T-helper 1 cell treated with Interleukin-12 subunit alpha and Interleukin-12 subunit beta and Interleukin-4 antibody, amounts not matched to agents 30 ng/mL and 1 ng/mL, for 36 hours (primary cell): ENCODE results near the gene JMJD7. TPM values are rescaled to one million over a fixed set of nuclear protein-coding genes. Genes with fewer than 3 reads are reported as not detected.

Experiments
- intact Hi-C: fragments of 100-400 bp; cut with micrococcal nuclease; formaldehyde crosslinking; loops from one replicate; pipeline ENCODE4 v1.15.1; 2024
- total RNA-seq: library from RNA; stranded (reverse); gene quantifications from 2 replicates; pipeline ENCODE4 v1.2.3, GENCODE V29; 2022

The JMJD7 gene
- total RNA-seq, 1 donor from 2014 or later: 26.4 TPM

- intact Hi-C loops: no loop called here
These were observed 29.4 kb downstream of the JMJD7 start for GRCh38 chr15:41857316-41857715.

DNA sequence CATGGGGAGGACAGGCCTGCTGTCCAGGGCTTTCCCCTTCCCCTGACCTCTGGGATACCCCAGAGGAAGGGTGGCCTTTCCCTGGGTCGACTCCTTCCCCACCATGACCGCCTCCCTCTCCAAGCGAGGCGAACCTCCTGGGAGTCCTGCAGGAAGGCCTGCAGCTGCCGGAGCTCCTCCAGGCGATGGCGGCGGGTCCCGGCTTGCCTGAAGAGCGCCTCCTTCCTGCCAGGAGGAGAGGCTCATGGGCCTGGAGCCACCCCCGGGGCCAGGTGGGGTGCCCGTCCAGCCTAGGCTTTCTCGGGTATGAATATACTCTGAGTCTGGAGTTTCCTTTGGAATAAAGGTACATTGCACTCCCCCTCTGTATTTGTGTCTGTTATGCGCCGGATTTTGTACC, 30.9 kb downstream of the JMJD7 start:
- intact Hi-C loops: no loop called here

- intact Hi-C loops: no loop called here
These were observed 32.3 kb downstream of the JMJD7 start for GRCh38 chr15:41860049-41860828.

DNA sequence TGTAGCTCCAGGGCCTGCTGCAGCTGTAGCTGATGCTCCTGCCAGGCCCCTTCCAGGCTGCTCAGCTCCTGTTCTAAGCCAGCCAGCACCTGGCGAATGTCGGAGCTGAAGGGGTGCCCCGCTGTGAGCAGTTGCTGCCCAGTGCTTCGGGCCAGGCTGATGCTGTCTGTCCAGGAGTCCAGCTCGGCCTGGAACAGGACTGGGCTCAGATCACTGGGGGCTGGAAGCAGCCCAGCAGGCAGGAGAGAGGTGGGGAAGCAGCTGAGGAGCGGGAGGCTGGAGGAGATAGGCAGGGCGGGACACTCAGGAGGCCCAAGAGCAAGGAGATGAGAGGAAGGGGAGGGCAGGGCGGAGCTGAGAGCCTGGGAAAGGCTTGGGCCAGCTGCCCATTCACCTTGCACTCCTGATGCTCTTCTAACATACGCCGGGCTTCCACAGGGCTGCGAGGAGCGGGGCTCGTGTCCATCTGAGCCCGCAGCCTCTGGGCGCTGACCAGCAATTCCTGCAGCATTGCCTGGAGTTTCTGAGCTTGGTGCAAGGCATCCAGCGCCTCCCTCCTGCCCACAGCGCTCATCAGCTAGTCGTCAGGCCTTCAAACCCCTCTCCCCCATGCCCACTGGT, 34.0 kb downstream of the JMJD7 start:
- intact Hi-C loops: no loop called here

DNA sequence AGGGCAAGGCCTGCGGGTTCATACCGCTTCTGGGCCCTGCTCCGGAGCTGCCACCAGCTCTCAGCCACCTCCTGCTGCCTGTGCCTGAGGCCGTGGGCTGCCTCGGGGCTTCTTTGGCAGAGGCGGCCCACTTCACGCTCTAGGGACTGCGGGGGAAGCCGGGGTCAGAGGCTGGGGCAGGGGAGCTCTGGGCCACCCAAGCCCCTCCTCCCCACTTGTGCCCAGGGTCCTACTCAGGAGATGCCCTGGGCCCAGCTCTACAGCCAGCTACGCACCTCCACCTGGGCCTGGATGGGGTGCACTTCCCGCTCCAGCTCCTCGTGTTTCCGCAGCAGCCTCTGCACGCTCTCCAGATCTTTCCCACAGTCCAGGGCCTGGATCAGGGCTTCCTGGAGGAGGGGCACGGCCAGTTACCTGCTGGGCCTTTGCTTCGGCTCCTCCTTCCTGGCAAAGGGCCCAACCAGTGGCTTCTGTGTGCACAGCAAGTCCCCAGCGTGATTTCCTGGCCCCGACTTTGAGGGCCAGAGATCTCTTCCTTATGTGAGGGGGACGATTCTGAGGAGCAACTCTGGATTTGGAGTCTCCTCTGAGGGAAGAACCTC, 34.7 kb downstream of the JMJD7 start:
- intact Hi-C loops: no loop called here

DNA sequence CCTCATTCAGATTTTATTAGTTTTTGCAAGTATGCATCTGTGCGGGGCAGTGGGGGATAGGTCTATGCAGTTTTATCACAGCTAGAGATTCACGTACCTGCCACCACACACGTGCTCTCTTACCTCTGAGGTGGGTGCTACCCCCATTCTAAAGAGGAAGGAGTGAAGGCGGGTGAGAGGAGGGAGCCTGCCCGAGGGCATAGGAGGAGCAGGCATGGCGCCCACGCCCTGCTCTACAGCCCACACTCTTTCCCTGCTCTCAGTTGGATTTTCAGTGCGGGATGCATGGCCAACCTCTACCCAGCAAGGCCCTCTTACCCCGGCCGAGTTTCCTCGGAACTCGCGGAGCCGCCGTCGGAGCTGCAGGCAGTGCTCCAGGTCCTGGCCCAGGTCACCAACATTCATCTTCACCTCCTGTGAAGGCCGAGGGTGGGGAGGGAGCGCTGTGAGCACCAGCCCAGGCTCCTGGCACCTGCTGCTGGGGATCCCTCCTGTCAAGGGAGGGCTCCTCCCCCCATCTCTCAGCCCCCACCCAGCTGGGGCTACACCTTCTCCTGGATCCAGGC, 37.7 kb downstream of the JMJD7 start:
- intact Hi-C loops: no loop called here

GRCh38 chr15:41866263-41866703, 38.4 kb downstream of the JMJD7 start:
- intact Hi-C loops: no loop called here

DNA sequence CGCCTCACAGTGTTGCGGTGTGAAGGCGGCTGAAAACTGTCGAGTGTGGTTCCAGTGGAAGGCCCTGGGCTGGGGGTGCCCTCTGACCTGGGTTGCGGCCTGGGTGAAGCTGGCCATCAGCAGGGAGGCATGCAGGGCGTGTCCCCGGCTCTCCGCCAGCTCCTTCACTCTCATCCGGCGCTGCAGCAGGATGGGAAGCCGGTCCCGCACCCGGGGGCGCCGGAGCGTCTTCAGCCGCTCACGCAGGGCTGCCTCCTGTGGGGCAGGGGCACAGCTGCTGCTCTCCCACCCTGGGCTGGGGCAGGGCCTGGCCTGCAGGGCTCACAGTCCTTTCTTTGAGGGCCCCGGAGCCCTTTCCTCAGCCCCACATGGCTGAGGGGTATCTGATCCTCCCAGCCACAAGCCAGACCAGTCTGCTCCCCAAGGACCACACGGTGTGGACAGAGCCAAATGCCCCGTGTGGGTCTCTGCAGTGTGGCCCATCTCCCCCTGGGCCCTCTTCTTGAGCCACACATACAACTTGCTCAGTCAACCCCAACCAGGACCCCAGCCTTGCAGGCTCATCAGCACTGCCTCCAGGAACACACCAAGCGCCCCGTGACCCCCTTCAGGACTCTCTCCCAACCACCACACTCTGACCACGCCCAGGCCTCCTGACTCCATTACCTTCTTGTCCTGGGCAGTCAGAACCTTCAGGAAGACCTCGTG, 39.1 kb downstream of the JMJD7 start:
- intact Hi-C loops: no loop called here

DNA sequence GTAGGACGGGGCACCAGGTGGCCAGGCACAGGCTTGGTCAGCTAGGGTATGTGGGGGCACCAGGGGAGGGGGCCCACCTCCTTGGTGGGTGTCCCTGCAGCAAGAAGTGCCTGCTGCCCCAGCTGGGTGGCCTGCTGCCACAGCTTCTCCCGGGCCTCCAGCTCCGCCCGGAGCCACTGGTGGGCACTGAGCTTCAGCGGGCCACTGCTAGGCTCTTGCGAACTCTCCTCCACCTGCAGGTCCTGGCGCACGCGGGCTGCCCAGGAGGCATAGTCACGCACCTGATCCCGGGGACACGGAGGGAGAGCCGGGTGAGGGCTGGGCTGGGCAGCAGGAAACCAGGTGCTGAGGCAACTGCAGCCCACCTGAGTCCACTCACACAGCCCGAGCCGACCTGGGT, 40.4 kb downstream of the JMJD7 start:
- intact Hi-C loops: no loop called here

DNA sequence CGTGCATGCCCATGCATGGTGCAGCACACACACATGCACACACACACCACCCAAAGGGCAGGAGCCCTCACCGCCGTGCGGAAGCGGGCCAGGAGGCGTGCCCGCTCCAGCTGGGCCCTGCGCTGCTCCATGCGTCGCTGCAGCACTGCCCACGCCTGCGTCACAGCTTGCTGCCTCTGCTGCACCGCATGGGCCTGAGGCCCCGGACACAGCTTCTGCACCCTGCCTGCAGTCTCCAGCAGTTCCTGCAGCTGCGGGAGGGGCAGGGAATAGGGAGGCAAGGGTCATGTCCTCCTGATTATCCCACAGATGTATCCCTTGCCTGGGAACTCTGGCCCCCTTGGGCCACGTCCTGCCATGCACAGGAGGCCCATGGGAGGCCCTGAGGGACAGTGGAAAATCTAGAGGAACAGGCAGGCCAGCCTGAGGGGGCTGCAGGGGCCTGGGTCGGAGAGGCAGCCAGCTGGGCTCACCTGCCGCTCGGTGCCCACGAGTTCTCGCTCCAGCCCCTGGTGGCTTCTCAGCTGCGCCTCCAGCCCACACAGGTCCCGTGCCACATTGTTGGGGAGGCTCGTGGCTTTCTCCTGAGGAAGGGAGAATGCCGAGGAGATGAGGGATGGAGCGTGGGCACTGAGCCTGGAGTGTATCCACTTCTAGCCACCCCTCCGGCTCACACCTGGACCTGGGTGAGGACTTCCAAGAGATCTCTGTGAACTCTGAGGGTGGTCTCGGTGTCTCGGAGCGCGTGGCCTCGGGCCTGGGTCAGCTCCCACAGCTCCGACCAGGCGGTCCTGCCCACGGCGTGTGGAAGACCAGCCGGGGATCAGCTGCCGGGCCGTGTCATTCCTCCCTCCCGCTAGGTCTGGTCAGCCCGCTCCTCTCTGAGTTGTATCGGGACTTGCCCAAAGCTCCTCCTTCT, 42.1 kb downstream of the JMJD7 start:
- intact Hi-C loops: loop anchor here (2.0 kb wide), 2 partner anchors 25 to 39 kb away; partner anchors contain the start of gene SPTBN5

DNA sequence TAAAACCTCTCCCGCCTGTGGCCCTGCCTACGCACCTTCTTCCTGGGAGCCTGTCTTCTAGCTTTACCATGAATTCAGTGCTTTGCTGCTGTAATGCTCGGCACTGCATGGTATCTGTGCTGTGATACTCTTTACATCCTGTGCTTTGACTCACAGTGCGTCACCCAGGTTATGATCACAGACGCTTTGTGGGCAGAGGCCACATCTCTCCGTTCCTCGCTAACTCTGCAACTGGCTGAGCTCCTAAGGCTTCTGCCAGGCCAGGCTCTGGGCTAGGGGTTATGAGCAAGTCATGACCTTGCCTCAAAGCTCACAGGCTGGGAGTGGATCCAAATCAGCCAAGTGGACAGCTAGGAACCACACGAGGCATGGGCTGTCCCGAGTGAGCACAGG, 42.8 kb downstream of the JMJD7 start:
- intact Hi-C loops: loop anchor here (2.0 kb wide), 2 partner anchors 24 to 40 kb away; partner anchors contain the start of gene SPTBN5

DNA sequence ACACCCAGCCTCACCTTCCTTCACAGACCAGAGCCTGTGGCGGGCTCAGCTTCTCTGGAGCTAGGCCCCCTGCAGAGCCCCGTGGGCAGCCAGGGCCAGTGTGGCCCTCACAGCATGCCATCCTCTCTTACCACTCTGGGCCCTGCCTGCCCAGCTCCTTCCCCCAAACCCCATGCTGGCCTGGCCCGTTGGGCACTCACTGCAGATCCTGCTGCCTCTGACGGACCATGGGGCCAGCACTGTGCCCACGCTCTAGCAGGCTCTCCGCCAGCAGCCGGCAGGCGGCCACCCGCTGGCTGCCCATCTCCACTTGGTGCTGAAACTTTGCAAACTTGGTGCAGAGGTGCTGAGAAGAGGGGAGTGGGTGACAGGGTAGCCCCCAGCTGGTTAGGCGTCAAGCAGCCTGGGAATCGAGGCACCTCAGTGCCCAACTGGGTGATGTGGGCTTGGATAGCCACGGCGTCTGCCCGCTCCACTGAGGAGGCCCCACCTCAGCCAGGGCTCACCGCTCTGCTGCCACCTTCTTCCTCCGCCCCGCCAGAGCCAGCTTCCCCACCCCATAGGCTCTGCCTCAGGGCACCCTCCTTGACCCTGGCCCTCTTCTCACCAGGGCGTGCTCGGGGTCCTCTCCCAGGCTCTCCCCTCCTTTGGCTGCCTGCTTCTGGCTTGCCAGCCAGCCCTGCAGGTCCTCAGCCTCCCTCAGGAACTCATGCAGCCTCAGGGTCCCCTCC, 43.4 kb downstream of the JMJD7 start:
- intact Hi-C loops: loop anchor here (2.0 kb wide), 2 partner anchors 23 to 41 kb away; partner anchors contain the start of gene SPTBN5

GRCh38 chr15:41872166-41872747, 44.4 kb downstream of the JMJD7 start:
- intact Hi-C loops: no loop called here

GRCh38 chr15:41873711-41874110, 45.8 kb downstream of the JMJD7 start:
- intact Hi-C loops: no loop called here

- intact Hi-C loops: no loop called here
These were observed 46.8 kb downstream of the JMJD7 start for GRCh38 chr15:41874736-41875135.

DNA sequence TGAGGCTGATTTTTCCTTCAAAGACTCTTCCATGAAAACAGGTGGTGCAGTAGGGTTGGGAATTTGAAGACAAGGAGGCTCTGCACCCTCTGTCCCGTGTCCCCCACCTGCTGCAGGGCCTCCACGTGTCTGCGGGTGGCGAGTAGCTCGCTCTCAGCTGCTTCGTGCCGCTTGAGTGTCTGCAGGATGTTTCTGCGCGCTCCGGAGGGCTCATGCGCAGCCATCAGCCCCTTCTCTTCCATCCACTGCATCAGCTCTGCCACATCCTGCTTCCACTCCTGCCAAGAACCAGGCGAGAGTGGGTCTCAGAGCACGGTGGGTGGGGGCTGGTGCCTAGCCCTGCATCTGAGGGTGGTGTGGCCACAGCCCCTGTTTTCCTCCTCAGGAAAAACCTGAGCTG, 48.1 kb downstream of the JMJD7 start:
- intact Hi-C loops: no loop called here

DNA sequence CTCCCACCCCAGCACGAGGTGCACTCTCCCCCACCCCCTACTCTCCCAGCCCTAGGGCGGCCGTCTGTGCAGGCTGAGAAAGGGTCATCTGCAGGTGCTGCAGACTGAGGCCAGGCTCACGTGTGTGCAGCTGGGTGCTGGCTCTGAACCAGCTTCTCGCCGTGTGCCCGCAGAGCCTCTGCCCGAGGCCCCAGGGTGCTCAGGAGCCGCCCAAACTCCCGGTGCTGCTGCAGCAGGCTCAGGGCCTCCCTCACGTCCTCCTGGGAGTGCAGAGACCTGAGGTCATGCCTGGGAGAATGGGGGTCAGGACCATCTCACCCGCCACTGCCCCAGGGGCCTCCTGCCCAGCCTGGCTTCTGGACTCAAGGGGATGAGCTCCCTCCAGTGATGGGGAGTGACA, 48.8 kb downstream of the JMJD7 start:
- intact Hi-C loops: no loop called here

DNA sequence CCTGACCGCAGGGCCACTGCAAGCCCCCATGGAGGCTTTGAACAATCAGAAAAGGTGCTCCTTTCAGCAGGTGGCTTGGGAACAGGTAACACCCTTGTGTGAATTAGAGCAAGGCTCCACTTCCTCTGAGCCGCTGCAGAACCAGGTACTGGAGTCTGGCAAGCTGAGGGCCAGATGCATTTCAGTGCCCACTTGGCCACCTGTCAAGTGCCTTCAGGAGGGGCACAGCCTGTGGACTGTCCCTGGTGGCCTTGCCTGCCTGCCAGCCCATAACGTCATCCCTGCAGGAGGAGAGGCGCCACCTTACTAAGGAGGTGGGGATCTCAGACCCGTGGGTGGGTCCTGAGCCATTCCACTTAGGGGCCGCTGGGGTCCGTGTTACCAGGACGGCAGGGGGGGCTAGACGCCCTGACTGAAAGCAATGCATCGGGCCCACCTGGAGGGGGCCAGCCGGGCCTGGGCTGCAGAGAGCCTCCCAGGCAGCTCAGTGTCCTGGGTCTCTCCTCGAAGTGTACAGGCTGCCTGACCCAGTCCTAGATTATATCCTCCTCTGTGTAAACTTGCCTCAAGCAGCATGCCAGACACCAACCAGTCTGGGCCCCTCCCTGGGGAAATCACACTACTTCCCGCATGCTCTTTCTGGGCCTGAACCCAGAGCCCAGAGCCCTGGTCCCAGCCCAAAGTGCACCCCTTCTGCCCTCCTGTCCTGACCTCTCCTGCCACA, 49.9 kb downstream of the JMJD7 start:
- intact Hi-C loops: no loop called here

GRCh38 chr15:41878355-41878699, 50.4 kb downstream of the JMJD7 start:
- intact Hi-C loops: no loop called here
